Upper lobe of left lung (tissue), 4 donors: Measurements from ENCODE around the gene L3MBTL3.

Source experiments
- CTCF ChIP-seq, 6 experiments: fragments of 450-650 bp in 4 of 6; fragments of 200-600 bp in 2 of 6; sonication (generic) in 2 of 6; IDR thresholded peaks; one replicate each; pipeline ENCODE4 v1.5.1; 2016 to 2019; ENCODE audit warnings: antibody characterized with exemption in 6 of 6
- POLR2A ChIP-seq, 4 donors: fragments of 450-650 bp; IDR thresholded peaks; one replicate each; pipeline ENCODE4 v1.5.1; 2016 to 2017; ENCODE audit warnings: antibody characterized with exemption in 4 of 4, mild to moderate bottlenecking in 2 of 4

DNA sequence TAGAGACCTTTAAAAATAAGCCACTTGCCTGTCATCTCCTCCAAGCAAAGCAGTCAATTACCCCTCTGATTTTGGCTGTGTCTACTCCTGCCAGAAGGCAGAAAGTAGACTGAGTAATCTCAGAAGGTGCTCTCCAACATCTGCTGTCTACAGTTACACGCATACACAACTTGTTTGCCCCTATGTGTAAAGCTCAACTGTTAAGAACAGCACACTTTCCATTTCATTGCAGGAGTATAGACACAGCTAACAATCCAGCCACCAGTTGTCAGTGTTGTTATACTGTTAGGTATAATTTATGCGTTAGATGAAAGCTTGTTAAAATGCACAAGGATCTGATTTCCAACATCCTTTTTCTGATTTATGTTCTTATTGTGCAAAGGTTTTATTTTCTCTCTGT, 116.2 kb downstream of the L3MBTL3 start:
- no peak for TF ChIP-seq CTCF (IDR thresholded peaks at IDR 0.05)
- TF ChIP-seq POLR2A (IDR thresholded peaks at IDR 0.05), result no peak
